GM19043 (cell line): ENCODE measurements around the gene PRPF40A.
"Not testable (repeated sequence)": the region's sequence is repeated elsewhere in the genome, so short reads cannot be mapped to it uniquely, and the experiment has no call there.

Experiments
- ATAC-seq: cut with Tn5 transposase; IDR thresholded peaks from one replicate; pipeline ENCODE4 v1.9.1; 2021; ENCODE audit warnings: low read depth; ENCODE audit not compliant: unreplicated experiment

PRPF40A gene

DNA sequence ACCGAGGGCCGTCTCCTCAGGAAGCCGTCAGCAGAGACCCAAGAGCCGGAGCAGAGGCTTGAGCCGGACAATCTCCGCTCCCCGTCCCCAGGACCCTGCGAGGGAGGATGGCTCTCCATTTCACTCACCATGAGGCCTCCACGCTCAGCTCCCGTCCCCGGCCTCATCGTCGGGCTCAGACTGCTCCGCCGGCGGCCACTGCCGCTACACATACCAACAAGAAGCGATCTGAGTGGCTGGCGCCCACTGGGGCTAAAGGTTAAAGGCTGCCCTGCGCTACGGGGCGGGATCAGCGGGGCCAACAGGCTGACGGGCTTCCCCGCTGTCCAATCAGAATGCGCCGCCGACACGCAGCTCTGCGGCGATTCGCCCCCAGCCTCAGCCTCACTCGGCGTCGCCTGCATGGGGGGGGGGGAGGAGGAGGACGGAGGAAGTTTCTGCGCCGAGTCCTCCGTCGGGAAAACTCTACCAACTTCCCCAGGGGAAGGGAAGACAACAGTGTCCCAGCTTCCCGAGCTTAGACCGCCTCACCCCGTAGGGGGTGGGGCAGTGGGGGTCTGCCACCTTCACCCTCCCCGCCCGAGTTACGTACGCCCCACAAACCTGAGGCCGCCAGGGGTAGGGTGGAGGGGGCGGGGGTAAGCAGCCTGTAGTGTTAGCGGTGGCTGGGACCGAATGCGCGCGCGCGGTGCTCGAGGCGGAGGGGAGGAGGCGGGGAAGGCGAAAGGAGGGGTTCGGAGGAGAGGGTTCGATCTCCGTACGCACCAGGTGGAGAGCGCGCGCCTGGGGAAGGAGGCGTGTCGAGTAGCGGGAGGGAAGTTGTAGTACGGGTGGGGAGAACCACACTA, at the start of gene PRPF40A:
TSS of gene PRPF40A (minus strand) at position 234 of the 848 bp plus-strand sequence. CDS start at position 212, 22 bp downstream.
- ATAC-seq, result peak; percentile 59

DNA sequence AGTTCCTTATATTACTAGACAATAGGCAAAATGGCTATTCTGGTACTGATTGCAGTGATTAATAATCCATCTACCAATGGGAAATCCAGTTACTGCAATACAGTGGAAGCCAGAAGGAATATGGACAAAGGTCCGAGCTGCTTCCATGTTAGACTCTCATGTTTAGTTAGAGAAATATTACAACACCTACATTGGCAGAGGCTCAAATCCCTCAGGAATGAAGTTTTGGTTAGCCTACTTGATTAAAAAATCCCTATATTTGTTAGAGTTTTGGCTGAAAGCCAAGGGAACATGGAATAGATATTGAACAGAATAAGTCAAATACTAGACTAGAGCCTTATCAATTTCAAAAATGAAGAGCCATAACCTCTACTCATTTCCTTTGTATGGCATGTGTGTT, 49.7 kb upstream of the PRPF40A start:
- no peak for ATAC-seq

DNA sequence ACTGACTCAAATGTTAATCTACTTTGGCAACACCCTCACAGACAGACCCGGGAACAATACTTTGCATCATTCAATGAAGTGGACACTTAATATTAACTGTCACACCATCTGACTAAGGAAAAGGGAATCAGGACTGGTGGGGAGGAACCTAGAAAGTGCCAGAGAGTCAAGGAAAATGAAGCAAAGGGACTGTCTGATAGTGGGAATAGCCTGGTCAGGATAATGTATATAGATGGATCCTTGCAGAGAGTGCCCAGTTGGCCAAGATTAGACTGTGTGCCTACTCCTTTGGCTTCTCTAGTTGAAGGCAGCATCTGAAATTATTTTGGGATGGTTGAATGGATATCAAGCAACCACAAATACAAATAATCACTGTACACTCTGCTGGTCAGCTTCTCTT, 46.4 kb upstream of the PRPF40A start:
- no peak for ATAC-seq

DNA sequence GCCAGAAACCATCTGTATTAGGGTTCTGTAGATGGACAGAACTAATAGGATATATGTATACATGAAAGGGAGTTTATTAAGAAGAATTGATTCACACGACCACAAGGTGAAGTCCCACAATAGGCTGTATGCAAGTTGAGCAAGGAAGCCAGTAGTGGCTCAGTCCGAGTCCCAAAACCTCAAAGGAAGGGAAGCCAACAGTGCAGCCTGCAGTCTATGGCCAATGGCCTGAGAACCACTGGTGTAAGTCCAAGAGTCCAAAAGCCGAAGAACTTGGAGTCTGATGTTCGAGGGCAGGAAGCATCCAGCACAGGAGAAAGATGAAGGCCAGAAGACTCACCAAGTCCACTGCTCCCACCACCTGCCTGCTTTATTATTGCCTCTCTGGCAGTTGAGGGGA, 45.9 kb upstream of the PRPF40A start:
- ATAC-seq, result not testable (repeated sequence)

DNA sequence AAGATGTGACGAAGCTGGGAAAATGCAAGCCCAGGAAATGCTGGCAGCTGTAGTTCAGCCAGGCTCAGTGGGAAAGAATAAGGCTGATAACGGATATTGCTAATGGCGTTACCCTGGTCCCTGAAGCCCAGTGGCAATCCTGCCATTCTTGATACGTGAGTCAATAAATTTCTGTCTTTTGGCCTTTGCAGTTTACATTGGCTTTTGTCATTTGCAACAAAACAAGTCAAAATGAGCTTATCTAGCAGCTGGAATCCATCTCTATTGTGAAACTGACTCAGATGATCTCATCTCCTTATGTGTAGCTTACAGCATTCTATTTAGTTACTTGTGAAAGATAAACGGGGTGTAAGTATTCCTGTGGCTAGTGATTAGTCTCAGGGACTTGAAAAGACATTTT, 44.9 kb upstream of the PRPF40A start:
- no peak for ATAC-seq

DNA sequence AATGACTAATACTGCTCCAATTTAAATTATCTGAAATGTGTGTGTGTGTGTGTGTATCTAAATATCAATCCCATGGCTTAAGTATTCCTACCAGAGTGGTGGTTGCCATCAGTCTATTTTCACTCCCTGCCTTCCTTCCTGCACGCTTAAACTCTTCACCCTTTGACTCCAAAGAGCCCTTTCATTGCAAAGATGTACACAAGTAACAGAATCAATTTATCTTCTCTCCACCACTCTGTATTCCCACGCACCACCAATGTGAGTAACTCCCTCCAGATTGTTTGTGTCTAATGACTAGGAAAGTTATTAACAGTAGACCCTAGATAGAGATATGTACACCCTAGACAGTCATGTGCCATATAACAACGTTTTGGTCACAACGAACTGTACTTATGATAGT, 44.0 kb upstream of the PRPF40A start:
- ATAC-seq, result no peak

DNA sequence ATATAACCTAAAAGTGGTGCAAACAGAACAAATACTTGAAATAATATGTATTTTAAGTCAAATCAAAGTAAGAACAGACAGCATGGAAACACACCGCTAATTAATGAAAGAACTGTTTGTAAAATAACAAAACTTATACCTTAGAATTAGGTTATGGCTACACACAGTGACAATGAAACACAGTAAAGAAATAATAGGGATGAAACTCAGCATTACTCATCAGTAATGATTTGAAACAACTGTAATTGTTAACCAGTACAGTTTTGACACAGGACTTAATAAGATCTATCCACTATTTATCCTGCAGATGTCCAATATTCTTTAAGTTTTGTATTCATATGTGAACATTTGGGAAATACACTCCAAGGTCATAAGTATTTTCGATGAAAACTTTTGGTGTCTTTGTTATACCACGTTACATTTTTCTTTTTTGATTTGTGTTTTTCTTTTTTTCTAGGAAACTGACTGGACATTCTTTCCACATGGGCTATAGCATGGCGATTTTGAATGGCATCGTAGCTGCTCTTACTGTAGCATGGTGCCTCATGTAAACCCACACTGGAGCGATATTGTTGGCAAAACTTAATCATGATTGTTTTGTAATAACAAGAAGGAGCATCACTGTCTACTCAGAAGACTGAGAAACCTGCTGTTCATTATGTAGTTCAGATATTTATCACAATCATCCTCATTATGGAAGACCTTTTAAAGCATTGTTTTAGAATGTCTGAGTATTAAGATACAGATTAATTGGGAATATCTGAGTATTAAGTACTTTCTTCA, 42.2 kb upstream of the PRPF40A start:
- ATAC-seq, result no peak

DNA sequence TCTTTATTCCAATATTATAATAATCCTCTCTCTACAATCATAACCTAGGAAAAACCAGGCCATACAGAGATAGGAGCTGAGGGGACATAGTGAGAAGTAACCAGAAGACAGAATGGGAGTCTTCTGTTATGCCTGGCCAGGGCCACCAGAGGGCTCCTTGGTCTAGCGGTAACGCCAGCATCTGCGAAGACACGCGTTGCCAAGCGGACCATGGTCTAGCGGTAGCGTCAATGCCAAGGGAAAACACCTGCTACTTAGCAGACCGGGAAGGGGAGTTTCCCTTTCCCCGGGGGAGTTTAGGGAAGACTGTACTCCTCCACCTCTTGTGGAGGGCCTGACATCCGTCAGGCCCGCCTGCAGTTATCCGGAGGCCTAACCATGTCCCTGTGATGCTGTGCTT, 37.8 kb upstream of the PRPF40A start:
- ATAC-seq, result no peak

DNA sequence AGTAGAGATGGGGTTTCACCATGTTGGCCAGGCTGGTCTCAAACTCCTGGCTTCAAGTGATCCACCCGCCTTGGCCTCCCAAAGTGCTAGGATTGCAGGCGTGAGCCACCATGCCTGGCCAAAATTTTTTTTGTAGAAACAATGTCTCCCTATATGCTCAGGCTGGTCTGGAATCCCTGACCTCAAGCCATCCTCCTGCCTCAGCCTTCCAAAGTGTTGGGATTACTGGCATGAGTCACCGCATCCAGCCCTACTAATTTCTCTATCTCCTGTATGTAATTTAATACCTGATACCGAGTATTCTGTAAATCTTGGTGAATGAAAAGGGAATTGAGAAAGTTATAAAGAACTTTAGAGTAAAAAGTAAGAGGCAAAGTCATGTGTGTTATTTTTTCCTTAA, 30.5 kb upstream of the PRPF40A start:
- ATAC-seq, result not testable (repeated sequence)

DNA sequence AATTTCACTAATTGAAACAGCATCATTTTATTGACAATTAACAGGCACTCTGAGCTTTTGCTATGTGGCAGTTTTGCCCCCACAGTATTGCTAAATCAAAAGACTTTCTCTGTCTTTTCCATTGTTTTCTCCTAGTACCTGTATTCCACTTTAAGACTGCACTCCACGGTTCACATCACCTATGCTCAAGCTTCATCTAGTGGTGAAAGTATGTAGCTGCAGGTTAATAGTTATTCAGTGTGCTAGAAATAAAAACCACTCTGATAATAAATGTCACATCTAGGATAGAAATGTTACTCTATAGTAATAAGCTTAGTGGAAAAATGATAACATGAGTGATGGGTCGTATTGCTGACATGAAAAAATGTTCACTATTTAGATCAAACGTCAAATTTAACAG, 25.7 kb upstream of the PRPF40A start:
- ATAC-seq, result peak; percentile 62

DNA sequence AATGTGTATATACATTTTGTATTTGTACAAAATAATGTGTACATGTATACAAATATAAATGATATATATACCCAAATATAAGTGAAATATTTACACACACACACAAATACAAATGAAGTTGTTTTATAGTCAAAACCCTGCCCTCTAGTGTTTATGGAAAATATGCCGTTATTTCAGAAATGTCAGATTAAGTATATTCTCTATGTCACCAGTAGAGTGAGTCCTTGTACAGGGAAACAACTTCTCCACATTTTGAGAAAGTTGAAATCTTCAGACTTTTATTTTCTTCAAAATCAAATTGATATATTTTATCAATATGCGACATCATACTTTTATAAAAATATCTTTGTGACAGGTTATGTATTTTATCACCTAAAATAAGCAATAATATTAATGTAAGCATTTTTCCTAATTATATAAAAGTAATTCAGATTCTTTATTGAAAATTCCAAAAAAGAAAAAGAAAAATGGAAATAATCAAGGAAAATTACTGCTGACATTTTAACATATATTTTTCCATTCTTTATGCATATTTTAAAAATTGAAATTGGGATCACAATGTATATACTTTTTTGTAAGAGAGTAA, 23.6 kb upstream of the PRPF40A start:
- peak; percentile 88 for ATAC-seq

DNA sequence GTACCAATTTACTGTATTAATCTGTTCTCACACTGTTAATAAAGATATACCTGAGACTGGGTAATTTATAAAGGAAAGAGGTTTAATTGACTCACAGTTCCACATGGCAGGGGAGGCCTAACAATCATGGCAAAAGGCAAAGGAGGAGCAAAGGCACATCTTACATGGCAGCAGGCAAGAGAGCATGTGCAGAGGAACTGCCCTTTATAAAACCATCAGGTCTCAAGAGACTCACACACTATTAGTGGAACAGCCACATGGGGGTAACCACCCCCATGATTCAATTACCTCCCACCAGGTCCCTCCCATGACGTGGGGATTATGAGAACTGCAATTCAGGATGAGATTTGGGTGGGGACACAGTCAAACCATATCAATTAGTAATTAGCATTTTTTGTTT, 22.4 kb upstream of the PRPF40A start:
- ATAC-seq, result not testable (repeated sequence)

DNA sequence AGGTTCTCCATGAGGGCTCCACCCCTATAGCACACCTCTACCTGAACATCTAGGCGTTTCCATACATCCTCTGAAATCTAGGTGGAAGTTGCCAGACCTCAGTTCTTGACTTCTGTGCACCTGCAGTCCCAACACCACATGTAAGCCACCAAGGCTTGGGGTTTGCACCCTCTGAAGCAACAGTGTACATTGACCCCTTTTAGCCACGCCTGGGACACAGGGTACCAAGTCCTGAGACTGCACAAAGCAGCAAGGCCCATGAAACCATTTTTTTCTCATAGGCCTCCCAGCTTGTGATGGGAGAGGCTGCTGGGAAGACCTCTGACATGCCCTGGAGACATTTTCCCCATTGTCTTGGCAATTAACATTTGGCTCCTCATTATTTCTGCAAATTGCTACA, 21.2 kb upstream of the PRPF40A start:
- ATAC-seq, result no peak

DNA sequence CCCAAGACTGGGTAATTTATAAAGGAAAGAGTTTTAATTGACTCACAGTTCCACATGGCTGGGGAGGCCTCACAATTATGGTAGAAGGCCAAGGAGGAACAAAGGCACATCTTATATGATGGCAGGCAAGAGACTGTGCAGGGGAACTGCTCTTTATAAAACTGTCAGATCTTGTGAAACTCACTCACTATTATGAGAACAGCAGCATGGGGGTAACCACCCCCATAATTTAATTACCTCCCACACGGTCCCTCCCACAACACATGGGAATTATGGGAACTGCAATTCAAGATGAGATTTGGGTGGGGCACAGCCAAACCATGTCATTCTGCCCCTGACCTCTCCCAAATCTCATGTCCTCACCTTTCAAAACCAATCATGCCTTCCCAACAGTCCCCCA, 20.2 kb upstream of the PRPF40A start:
- not testable (repeated sequence) for ATAC-seq

DNA sequence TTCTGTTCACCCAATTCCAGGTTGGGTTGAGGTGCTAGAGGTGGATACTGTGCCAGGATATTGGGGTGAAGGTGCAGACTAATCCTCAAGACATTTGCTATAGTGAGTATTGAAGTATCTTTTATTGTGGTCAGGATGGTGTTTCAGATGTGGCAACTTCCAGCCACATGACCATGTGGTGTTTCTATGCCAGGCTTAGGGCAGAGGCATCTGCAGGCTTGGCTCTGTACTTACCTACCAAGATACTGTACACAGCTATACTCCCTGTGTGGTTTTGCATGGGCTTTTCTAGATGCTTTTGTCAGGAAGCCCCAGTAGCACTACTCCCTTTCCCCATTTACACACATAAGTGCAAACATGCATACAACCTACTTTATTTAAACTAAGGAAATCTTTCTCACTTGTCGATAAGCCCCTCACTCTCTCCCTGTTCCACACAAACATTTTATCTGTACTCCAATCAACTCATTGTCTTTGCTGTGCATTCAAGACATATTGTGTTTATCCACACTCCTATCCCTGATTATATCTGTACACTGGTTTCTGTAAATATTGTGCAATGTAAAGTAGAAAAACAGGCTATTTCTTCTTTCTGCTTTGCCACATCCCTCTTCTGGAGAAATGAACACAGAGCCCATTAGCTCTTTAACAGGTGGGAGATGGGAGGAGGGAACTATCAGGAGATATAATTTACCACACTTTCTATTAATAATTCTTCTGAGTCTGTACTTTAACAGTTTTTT, 13.5 kb upstream of the PRPF40A start:
- ATAC-seq, result peak; percentile 67

DNA sequence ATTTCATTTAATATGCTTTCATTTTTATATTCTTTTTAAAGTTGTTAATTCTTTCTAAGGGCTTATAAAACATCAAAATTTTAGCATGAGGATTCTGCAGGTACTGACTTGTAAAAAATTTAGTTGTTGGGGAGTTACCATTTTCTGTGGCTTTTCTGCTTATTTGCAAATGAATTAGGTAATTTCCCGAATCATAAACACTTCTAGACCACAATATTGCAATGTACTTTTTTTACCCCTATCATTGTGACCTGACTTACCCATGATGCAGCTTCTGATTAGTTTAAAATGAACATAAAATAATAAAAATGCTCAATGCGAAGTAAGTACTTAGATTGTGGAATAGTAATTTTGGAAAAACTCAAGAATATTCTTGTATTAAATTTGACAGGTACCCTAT, 12.6 kb upstream of the PRPF40A start:
- ATAC-seq, result no peak

DNA sequence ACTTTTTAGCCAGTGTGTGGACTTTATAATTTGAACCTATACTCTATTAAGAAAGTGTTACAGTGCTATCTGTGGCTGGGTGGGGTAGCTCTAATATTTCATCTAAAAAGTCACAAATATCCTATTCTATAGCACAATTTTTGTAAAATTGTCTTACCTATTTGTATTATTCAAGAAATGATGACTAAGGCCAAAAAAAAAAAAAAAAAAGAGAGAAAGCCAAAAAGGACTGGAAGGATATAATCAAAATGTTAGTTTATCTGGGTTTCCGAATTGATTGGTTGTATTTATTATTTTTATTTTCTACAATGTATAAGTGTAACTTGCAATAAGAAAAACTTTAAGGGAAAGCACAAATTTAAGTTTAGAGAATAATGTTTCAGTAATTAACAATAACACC, 6.7 kb upstream of the PRPF40A start:
- no peak for ATAC-seq

DNA sequence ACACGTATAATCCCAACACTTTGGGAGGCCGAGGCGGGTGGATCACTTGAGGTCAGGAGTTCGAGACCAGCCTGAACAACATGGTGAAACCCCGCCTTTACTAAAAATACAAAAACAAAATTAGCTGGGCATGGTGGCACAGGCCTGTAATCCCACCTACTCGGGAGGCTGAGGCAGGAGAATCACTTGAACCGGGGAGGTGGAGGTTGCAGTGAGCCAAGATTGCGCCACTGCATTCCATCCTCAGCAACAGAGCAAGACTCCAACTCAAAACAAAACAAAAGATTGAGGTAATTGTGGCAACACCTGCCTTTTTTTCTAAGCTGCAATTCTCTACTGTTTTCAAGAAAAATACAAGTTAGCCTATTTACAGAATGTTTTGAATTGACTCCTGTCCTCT, 5.4 kb upstream of the PRPF40A start:
- not testable (repeated sequence) for ATAC-seq

DNA sequence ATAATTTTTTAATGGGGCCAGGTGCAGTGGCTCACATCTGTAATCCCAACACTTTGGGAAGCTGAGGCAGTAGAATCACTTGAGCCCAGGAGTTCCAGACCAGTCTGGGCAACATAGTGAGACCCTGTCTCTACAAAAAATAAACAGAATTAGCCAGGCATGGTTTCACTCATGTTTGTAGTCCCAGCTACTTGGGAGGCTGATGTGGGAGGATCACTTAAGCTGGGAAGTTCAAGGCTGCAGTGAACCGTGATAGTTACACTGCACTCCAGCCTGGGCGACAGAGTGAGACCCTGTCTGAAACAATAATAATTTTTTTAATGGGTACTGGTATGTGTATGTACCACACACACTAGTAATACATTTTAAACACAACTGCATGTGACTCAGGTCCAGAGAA, 3.5 kb upstream of the PRPF40A start:
- ATAC-seq, result no peak

DNA sequence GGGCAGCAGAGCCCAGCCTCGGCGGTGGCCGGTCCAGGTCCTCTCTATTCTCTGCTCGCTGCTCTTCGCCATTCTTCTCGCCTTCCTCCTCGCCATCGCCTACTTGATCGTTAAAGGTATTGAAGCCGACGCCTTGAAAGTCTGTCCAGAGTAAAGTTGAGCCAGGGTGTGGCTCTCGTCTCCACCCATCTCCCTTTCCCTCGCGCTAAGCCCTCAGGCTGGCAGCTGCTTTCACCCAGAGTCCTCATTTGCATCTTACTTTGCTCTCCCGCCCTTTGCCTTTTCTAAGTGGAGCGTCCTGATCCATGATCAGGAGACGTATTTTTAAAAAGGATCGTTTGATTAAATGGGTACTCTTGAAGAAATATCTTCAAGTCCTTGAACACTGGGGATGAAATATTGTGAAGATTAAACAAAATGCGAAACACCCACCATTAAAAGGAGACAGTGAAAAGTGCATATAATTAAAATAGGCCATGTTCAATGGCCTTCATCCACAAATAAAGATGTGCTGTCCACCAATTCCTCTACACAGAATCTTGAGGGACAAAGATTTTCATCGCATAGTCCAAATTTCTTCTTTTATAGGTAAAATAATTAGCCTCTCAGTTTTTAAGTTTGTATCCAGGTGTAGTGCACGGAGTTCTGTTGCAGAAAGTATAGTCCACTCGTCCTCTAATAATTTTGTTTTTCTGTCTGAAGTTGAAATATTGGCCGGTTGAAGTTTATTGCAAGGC, 1.8 kb upstream of the PRPF40A start:
- ATAC-seq, result peak; percentile 23
